Frontal cortex (tissue), 4 donors: ENCODE measurements around the gene GTF3C2. TPM values are rescaled to one million over a fixed set of nuclear protein-coding genes. Genes with fewer than 3 reads are reported as not detected.
"Not testable (repeated sequence)": the region's sequence is repeated elsewhere in the genome, so short reads cannot be mapped to it uniquely, and the experiment has no call there.

ENCODE experiments used
- DNase-seq, 2 donors: peaks; one replicate each; pipeline ENCODE4 v3.0.0; 2012; ENCODE audit warnings: low spot score in 2 of 2
- FAIRE-seq: peaks from 2 replicates; lab custom pipeline; 2012; peaks lifted over from hg19 to GRCh38; lab: Jason Lieb, UNC
- total RNA-seq: library from RNA; depleted of rRNA; stranded (reverse); fragments of >200 nt; gene quantifications from one replicate; pipeline ENCODE4 v1.2.3, GENCODE V29; 2014
- donor health status: control.
- donor health status: control.
- donor health status: control.

The GTF3C2 gene
- total RNA-seq, 1 donor from 2014 or later: 37.5 TPM

- DNase-seq (peak; percentile 65 to 71), FAIRE-seq (no peak)
Measured at GRCh38 chr2:27303093-27304025, 53.2 kb downstream of the GTF3C2 start.

- not testable (repeated sequence) for FAIRE-seq, DNase-seq
Measured at GRCh38 chr2:27300606-27301005, 56.0 kb downstream of the GTF3C2 start.

- no peak for DNase-seq
- no peak for FAIRE-seq
Measured at GRCh38 chr2:27298391-27299080, 58.0 kb downstream of the GTF3C2 start.

- no peak for DNase-seq
- no peak for FAIRE-seq
Measured at GRCh38 chr2:27297195-27297594, 59.4 kb downstream of the GTF3C2 start.

- DNase-seq: no peak
- no peak for FAIRE-seq
Measured at GRCh38 chr2:27296481-27296880, 60.1 kb downstream of the GTF3C2 start.

GRCh38 chr2:27294928-27295327, 61.6 kb downstream of the GTF3C2 start:
- DNase-seq (no peak), FAIRE-seq (no peak)

- FAIRE-seq (no peak), DNase-seq (no peak)
Measured at GRCh38 chr2:27291865-27292264, 64.7 kb downstream of the GTF3C2 start.

- no peak for FAIRE-seq
- DNase-seq: no peak
Measured at GRCh38 chr2:27290549-27290948, 66.0 kb downstream of the GTF3C2 start.

- FAIRE-seq (no peak), DNase-seq (no peak)
Measured at GRCh38 chr2:27288610-27289009, 68.0 kb downstream of the GTF3C2 start.

- DNase-seq (no peak), FAIRE-seq (no peak)
Measured at GRCh38 chr2:27285481-27285880, 71.1 kb downstream of the GTF3C2 start.

- DNase-seq (no peak), FAIRE-seq (no peak)
Measured at GRCh38 chr2:27284996-27285395, 71.6 kb downstream of the GTF3C2 start.

- FAIRE-seq (no peak), DNase-seq (no peak)
Measured at GRCh38 chr2:27282892-27283291, 73.7 kb downstream of the GTF3C2 start.

GRCh38 chr2:27281855-27282559, 74.6 kb downstream of the GTF3C2 start, which contains the start of gene TRIM54:
TSS of gene TRIM54 (plus strand) at chr2:27282429. CDS start at chr2:27282732, 303 bp downstream.
- DNase-seq (no peak), FAIRE-seq (no peak)

GRCh38 chr2:27281442-27281841, 75.1 kb downstream of the GTF3C2 start:
- FAIRE-seq: no peak
- no peak for DNase-seq

GRCh38 chr2:27280826-27281225, 75.7 kb downstream of the GTF3C2 start:
- no peak for FAIRE-seq
- DNase-seq: no peak

- DNase-seq (no peak), FAIRE-seq (no peak)
Measured at GRCh38 chr2:27278010-27278409, 78.6 kb downstream of the GTF3C2 start.
